Endothelial cell of umbilical vein (primary cell): ENCODE data around the gene PIP5K1C.

Source experiments
- CTCF ChIP-seq, 2 donors: IDR thresholded peaks; 1 replicate in 1 of 2; 2 replicates in 1 of 2; pipeline ENCODE4 v1.5.1; 2011; ENCODE audit warnings: low read length in 2 of 2, mild to moderate bottlenecking in 2 of 2, moderate library complexity in 2 of 2, control low read depth in 1 of 2, inconsistent platforms in 1 of 2, low read depth in 1 of 2; ENCODE audit not compliant: insufficient read depth in 1 of 2; ENCODE audit errors: extremely low read depth in 1 of 2
- EZH2 ChIP-seq: IDR thresholded peaks from 2 replicates; pipeline ENCODE4 v1.6.1; 2012; ENCODE audit warnings: borderline replicate concordance, low read depth, mild to moderate bottlenecking, moderate library complexity, low read length, inconsistent platforms; ENCODE audit not compliant: severe bottlenecking
- FOS ChIP-seq: IDR thresholded peaks from 2 replicates; pipeline ENCODE4 v1.6.1; 2011; ENCODE audit warnings: mild to moderate bottlenecking, low read length, moderate library complexity, borderline replicate concordance; ENCODE audit not compliant: insufficient read depth
- GATA2 ChIP-seq: IDR thresholded peaks from 2 replicates; pipeline ENCODE4 v1.7.0; 2011; ENCODE audit warnings: low read depth, mild to moderate bottlenecking, moderate library complexity, mixed read lengths, low read length; ENCODE audit not compliant: insufficient read length, insufficient read depth
- JUN ChIP-seq: IDR thresholded peaks from 2 replicates; pipeline ENCODE4 v1.6.1; 2011; ENCODE audit warnings: borderline replicate concordance, low read depth; ENCODE audit not compliant: insufficient read length, insufficient read depth
- MAX ChIP-seq: IDR thresholded peaks from 2 replicates; pipeline ENCODE4 v1.6.1; 2011; ENCODE audit not compliant: insufficient read depth, insufficient read length
- MYC ChIP-seq: IDR thresholded peaks from one replicate; pipeline ENCODE4 v1.6.1; 2011; ENCODE audit warnings: mild to moderate bottlenecking, low read depth, low read length
- POLR2A ChIP-seq: IDR thresholded peaks from 2 replicates; pipeline ENCODE4 v1.6.1; 2012; ENCODE audit warnings: low read depth, mild to moderate bottlenecking, control low read depth, low read length
- POLR2AphosphoS5 ChIP-seq: IDR thresholded peaks from 2 replicates; pipeline ENCODE4 v1.6.1; 2012; ENCODE audit warnings: low read depth, mild to moderate bottlenecking, control low read depth, low read length, moderate library complexity; ENCODE audit not compliant: insufficient read depth

GRCh38 chr19:3678188-3678587, 22.1 kb downstream of the PIP5K1C start:
- TF ChIP-seq CTCF (IDR thresholded peaks at IDR 0.05; ENCODE audit: extremely low read depth in 1 of 2, insufficient read depth in 1 of 2, low read depth in 1 of 2, low read length in 2 of 2) (no peak), POLR2AphosphoS5 (no peak), MAX (no peak), EZH2 (no peak), JUN (no peak), FOS (no peak), POLR2A (no peak), MYC (no peak), GATA2 (no peak)
